ENCODE results near the gene DENND5B.

DNA sequence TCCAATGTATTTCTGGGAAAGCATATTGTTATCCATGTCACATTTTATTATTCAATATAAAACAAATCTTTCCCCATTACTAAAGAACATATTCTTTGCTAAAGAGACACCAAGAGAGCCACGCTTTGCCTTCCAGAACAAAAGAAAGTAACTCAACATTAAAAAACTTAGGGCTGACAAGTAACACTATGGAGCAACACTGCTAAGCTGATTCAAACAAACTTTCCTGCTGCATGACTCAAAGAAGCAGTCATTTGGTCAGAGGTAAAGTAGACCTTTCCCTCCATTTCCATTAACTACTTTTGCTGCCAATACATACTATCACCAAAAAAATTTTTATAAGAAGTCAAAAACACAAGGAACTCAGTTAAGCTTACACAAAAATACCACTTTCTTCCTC, 83.0 kb downstream of the DENND5B start:
- no peak for TF ChIP-seq CTCF (IDR thresholded peaks at IDR 0.05)
- TF ChIP-seq POLR2A (IDR thresholded peaks at IDR 0.05) = no peak

Data from suprapubic skin (tissue), 3 donors.